B cell (primary cell): ENCODE results near the gene GNG7.

Source experiments
- EZH2 ChIP-seq: IDR thresholded peaks from 2 replicates; pipeline ENCODE4 v1.6.1; 2012; ENCODE audit warnings: borderline replicate concordance, low read depth, mild to moderate bottlenecking, moderate library complexity, low read length; ENCODE audit not compliant: insufficient read depth, poor library complexity, severe bottlenecking
- TF ChIP-seq, protein P1 (sequence below): fragments of 200-600 bp; IDR thresholded peaks from one replicate; pipeline ENCODE4 v1.8.0; 2022; ENCODE audit warnings: antibody characterized with exemption, mild to moderate bottlenecking

DNA sequence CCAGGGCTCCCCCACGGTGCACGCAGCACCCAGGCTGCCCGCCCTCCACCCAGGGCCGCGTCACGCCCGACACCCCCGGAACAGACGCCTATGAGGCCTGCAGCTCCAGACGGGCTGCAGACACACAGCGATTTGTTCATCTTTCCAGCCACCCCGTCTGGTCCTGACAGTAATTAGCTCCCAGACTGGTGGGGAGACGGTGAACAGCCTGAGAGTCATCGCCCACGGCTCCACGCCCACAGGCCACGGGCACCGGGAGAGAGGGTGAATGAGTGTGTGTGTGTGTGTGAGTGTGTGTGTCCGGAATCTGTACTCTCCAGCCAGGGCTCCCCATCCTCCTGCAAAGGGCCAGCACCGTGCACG is 208.4 kb downstream of the GNG7 start:
- TF ChIP-seq, protein P1, sequence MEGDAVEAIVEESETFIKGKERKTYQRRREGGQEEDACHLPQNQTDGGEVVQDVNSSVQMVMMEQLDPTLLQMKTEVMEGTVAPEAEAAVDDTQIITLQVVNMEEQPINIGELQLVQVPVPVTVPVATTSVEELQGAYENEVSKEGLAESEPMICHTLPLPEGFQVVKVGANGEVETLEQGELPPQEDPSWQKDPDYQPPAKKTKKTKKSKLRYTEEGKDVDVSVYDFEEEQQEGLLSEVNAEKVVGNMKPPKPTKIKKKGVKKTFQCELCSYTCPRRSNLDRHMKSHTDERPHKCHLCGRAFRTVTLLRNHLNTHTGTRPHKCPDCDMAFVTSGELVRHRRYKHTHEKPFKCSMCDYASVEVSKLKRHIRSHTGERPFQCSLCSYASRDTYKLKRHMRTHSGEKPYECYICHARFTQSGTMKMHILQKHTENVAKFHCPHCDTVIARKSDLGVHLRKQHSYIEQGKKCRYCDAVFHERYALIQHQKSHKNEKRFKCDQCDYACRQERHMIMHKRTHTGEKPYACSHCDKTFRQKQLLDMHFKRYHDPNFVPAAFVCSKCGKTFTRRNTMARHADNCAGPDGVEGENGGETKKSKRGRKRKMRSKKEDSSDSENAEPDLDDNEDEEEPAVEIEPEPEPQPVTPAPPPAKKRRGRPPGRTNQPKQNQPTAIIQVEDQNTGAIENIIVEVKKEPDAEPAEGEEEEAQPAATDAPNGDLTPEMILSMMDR, result no peak
- no peak for TF ChIP-seq EZH2
